Measurements from ENCODE around the gene RABEPK. TPM values are rescaled to one million over a fixed set of nuclear protein-coding genes. Genes with fewer than 3 reads are reported as not detected.
A peak's percentile ranks its signal among the peaks of the same experiment; 100 is the strongest.
"Not testable (repeated sequence)": the region's sequence is repeated elsewhere in the genome, so short reads cannot be mapped to it uniquely, and the experiment has no call there.

RABEPK gene
- total RNA-seq, 1 donor from 2014 or later: 19.8 TPM

- TF ChIP-seq CTCF (IDR thresholded peaks at IDR 0.05; ENCODE audit: insufficient read depth, low read length, poor library complexity, severe bottlenecking): no peak
- Histone ChIP-seq H3K27me3 (ENCODE audit: control insufficient read depth, insufficient read depth, low read length) (no peaks in the 10 kb centered on the region), H3K4me3 (ENCODE audit: low read depth, low read length) (no peak overlapping the region), H3K36me3 (ENCODE audit: control insufficient read depth, insufficient read depth, low read length) (no peaks in the 10 kb centered on the region)
- no peak for DNase-seq (ENCODE audit: low read depth)
These were observed 22.5 kb upstream of the RABEPK start for GRCh38 chr9:125177888-125178287.

- not testable (repeated sequence) for H3K4me3 ChIP-seq (ENCODE audit: low read depth, low read length); H3K27me3 ChIP-seq (ENCODE audit: control insufficient read depth, insufficient read depth, low read length); DNase-seq (ENCODE audit: low read depth); H3K36me3 ChIP-seq (ENCODE audit: control insufficient read depth, insufficient read depth, low read length)
These were observed 20.6 kb upstream of the RABEPK start for GRCh38 chr9:125179776-125180175.

GRCh38 chr9:125180876-125181275 is 19.5 kb upstream of the RABEPK start:
- no peak for DNase-seq (ENCODE audit: low read depth)
- H3K27me3 ChIP-seq (ENCODE audit: control insufficient read depth, insufficient read depth, low read length): no peaks in the 10 kb centered on the region
- no peaks in the 10 kb centered on the region for H3K36me3 ChIP-seq (ENCODE audit: control insufficient read depth, insufficient read depth, low read length)
- no peak overlapping the region for H3K4me3 ChIP-seq (ENCODE audit: low read depth, low read length)
- no peak for TF ChIP-seq CTCF (IDR thresholded peaks at IDR 0.05; ENCODE audit: insufficient read depth, low read length, poor library complexity, severe bottlenecking)

- H3K4me3 ChIP-seq (ENCODE audit: low read depth, low read length); DNase-seq (ENCODE audit: low read depth); H3K36me3 ChIP-seq (ENCODE audit: control insufficient read depth, insufficient read depth, low read length); H3K27me3 ChIP-seq (ENCODE audit: control insufficient read depth, insufficient read depth, low read length): not testable (repeated sequence)
These were observed 18.6 kb upstream of the RABEPK start for GRCh38 chr9:125181756-125182155.

- no peak overlapping the region for H3K4me3 ChIP-seq (ENCODE audit: low read depth, low read length)
- TF ChIP-seq CTCF (IDR thresholded peaks at IDR 0.05; ENCODE audit: insufficient read depth, low read length, poor library complexity, severe bottlenecking): no peak
- H3K36me3 ChIP-seq (ENCODE audit: control insufficient read depth, insufficient read depth, low read length): no peaks in the 10 kb centered on the region
- H3K27me3 ChIP-seq (ENCODE audit: control insufficient read depth, insufficient read depth, low read length): no peaks in the 10 kb centered on the region
- no peak for DNase-seq (ENCODE audit: low read depth)
These were observed 17.3 kb upstream of the RABEPK start for GRCh38 chr9:125183054-125183453.

- no peak overlapping the region for H3K4me3 ChIP-seq (ENCODE audit: low read depth, low read length)
- TF ChIP-seq CTCF (IDR thresholded peaks at IDR 0.05; ENCODE audit: insufficient read depth, low read length, poor library complexity, severe bottlenecking): no peak
- DNase-seq (ENCODE audit: low read depth): no peak
- H3K36me3 ChIP-seq (ENCODE audit: control insufficient read depth, insufficient read depth, low read length): no peaks in the 10 kb centered on the region
- H3K27me3 ChIP-seq (ENCODE audit: control insufficient read depth, insufficient read depth, low read length): no peaks in the 10 kb centered on the region
These were observed 16.8 kb upstream of the RABEPK start for GRCh38 chr9:125183561-125183960.

- H3K36me3 ChIP-seq (ENCODE audit: control insufficient read depth, insufficient read depth, low read length): no peaks in the 10 kb centered on the region
- H3K27me3 ChIP-seq (ENCODE audit: control insufficient read depth, insufficient read depth, low read length): no peaks in the 10 kb centered on the region
- TF ChIP-seq CTCF (IDR thresholded peaks at IDR 0.05; ENCODE audit: insufficient read depth, low read length, poor library complexity, severe bottlenecking): no peak
- peak overlapping the region; percentile 91 for H3K4me3 ChIP-seq (ENCODE audit: low read depth, low read length)
- DNase-seq (ENCODE audit: low read depth): no peak
These were observed 11.4 kb upstream of the RABEPK start for GRCh38 chr9:125189011-125189360.
